C4-2B (cell line): ENCODE results near the gene LRRFIP1.

Source experiments
- CTCF ChIP-seq: fragments of 450-650 bp; conservative IDR thresholded peaks from 2 replicates; pipeline ENCODE4 v1.5.1; 2017; ENCODE audit warnings: mild to moderate bottlenecking
- ZFX ChIP-seq: fragments of 450-650 bp; IDR thresholded peaks from 2 replicates; pipeline ENCODE4 v1.6.1; 2017

- TF ChIP-seq CTCF (no peak), ZFX (no peak)
Observed at GRCh38 chr2:237827421-237827987, 200.1 kb downstream of the LRRFIP1 start.
